ENCODE results near the gene ABCC6. TPM values are rescaled to one million over a fixed set of nuclear protein-coding genes. Genes with fewer than 3 reads are reported as not detected.
"Not testable (repeated sequence)": the region's sequence is repeated elsewhere in the genome, so short reads cannot be mapped to it uniquely, and the experiment has no call there.

The ABCC6 gene
- total RNA-seq, 1 donor from 2014 or later = 1.5 TPM

DNA sequence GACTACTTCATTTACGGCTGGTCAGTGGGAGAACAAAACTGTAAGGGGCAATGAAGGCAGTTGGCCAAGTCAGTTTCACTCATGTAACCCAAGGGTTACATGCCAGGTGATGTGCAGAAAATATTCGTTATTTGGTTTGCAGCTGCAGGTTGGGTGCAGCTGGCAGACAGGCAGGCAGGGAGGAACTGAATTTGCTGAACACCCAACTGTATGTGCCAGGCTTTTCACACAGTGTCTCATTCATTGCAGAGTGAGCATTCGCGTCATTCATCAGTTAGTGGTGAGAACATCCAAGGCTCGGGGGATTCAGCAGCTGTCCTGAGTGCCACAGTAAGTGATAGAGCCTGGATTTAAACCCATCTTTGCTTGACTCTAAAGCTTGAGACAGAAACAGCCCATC is 59.7 kb downstream of the ABCC6 start:
- Mint-ChIP-seq H3K4me1 (ENCODE audit: low read depth) (no peaks in the 10 kb centered on the region), H3K4me3 (ENCODE audit: unreplicated experiment) (no peak overlapping the region), H3K27ac (ENCODE audit: unreplicated experiment) (no peak overlapping the region), H3K9me3 (ENCODE audit: low read depth) (peaks cover 16% of the 10 kb centered on the region), H3K36me3 (ENCODE audit: low read depth) (peaks cover 7% of the 10 kb centered on the region), H3K27me3 (ENCODE audit: low read depth) (peaks cover 6% of the 10 kb centered on the region)
- TF ChIP-seq, protein P1, sequence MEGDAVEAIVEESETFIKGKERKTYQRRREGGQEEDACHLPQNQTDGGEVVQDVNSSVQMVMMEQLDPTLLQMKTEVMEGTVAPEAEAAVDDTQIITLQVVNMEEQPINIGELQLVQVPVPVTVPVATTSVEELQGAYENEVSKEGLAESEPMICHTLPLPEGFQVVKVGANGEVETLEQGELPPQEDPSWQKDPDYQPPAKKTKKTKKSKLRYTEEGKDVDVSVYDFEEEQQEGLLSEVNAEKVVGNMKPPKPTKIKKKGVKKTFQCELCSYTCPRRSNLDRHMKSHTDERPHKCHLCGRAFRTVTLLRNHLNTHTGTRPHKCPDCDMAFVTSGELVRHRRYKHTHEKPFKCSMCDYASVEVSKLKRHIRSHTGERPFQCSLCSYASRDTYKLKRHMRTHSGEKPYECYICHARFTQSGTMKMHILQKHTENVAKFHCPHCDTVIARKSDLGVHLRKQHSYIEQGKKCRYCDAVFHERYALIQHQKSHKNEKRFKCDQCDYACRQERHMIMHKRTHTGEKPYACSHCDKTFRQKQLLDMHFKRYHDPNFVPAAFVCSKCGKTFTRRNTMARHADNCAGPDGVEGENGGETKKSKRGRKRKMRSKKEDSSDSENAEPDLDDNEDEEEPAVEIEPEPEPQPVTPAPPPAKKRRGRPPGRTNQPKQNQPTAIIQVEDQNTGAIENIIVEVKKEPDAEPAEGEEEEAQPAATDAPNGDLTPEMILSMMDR (IDR thresholded peaks at IDR 0.05) = no peak
- no peak for DNase-seq (ENCODE audit: low spot score)

DNA sequence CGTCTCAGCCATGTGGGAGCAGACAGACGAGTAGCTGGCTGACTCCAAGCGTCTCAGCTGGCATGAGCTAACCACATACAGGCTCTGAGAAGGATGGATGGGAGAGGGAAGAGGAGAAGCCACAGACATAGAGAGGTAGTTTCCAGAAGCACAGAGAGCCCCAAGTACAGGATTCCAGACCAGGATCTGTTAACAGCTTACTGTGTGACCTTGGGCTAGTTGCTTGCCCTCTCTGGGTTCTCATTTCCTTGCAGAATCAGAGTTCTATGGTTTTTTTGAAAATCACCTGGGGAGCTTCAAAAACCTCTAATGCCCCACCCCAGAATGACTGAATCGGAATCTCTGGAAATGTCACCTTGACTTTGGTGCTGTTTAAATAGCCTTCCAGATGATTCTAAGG is 60.2 kb downstream of the ABCC6 start:
- peaks cover 20% of the 10 kb centered on the region for H3K9me3 Mint-ChIP-seq (ENCODE audit: low read depth)
- TF ChIP-seq, protein P1 (IDR thresholded peaks at IDR 0.05) = no peak
- H3K36me3 Mint-ChIP-seq (ENCODE audit: low read depth) = peaks cover 7% of the 10 kb centered on the region
- H3K4me3 Mint-ChIP-seq (ENCODE audit: unreplicated experiment) = no peak overlapping the region
- DNase-seq (ENCODE audit: low spot score) = no peak
- H3K27me3 Mint-ChIP-seq (ENCODE audit: low read depth) = peaks cover 6% of the 10 kb centered on the region
- H3K27ac Mint-ChIP-seq (ENCODE audit: unreplicated experiment) = no peak overlapping the region
- no peaks in the 10 kb centered on the region for H3K4me1 Mint-ChIP-seq (ENCODE audit: low read depth)

DNA sequence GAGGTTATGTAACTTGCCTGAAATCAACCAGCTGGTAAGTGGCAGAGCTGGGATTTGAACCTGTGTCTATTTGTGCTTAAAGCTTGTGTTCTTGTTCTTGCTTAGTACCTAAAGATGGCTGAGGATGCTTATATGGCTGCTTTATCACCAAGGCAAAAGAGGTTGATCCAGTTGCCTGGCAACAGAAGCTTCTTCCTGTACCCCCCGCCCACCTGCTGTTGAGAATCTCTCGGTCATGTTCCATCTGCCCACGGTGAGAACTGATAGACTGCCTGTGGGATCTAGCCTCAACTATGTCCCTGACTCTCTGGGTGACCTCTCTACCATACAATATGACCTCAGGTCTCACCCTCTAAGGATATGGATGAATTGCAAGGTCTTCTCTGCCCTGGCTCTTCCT is 60.7 kb downstream of the ABCC6 start:
- H3K27me3 Mint-ChIP-seq (ENCODE audit: low read depth) = peaks cover 6% of the 10 kb centered on the region
- H3K27ac Mint-ChIP-seq (ENCODE audit: unreplicated experiment) = no peak overlapping the region
- no peak overlapping the region for H3K4me3 Mint-ChIP-seq (ENCODE audit: unreplicated experiment)
- no peak for DNase-seq (ENCODE audit: low spot score)
- H3K9me3 Mint-ChIP-seq (ENCODE audit: low read depth) = peaks cover 22% of the 10 kb centered on the region
- TF ChIP-seq, protein P1 (IDR thresholded peaks at IDR 0.05) = no peak
- no peaks in the 10 kb centered on the region for H3K4me1 Mint-ChIP-seq (ENCODE audit: low read depth)
- peaks cover 7% of the 10 kb centered on the region for H3K36me3 Mint-ChIP-seq (ENCODE audit: low read depth)

DNA sequence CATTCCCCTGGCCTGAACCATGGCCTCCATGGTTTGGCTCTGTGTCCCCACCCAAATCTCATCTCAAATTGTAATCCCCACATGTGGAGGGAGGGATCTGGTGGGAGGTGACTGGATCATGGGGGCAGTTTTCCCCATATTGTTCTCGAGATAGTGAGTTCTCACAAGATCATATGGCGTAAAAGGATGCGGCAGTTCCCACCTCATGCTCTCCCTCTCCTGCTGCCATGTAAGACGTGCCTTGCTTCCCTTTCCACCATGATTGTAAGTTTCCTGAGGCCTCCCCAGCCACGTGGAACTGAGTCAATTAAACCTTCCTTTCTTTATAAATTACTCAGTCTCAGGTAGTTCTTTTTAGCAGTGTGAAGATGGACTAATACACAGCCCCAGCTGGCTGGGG is 61.5 kb downstream of the ABCC6 start:
- H3K4me3 Mint-ChIP-seq (ENCODE audit: unreplicated experiment); DNase-seq (ENCODE audit: low spot score); H3K36me3 Mint-ChIP-seq (ENCODE audit: low read depth); H3K27me3 Mint-ChIP-seq (ENCODE audit: low read depth); H3K27ac Mint-ChIP-seq (ENCODE audit: unreplicated experiment); H3K4me1 Mint-ChIP-seq (ENCODE audit: low read depth): not testable (repeated sequence)
- H3K9me3 Mint-ChIP-seq (ENCODE audit: low read depth) = peaks cover 25% of the 10 kb centered on the region

DNA sequence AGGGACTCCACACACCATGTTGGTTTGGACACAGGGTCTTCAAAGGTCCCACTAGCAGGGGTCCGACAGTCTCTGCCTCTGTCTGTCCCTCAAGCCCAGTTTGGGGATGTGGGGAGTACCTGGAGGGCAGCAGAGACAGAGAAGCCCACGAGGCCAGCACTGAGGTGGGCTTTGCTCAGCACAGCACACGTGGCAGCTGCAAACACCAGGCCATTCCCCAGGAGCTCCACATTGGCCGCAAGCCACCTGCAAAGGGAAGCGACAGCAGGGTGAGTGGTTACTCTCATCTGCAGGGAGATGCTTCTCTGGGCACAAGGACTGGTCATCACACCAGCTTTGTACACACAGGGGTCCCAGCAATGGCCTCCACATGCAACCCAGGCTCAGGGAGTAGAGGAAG is 62.0 kb downstream of the ABCC6 start:
- no peaks in the 10 kb centered on the region for H3K4me1 Mint-ChIP-seq (ENCODE audit: low read depth)

DNA sequence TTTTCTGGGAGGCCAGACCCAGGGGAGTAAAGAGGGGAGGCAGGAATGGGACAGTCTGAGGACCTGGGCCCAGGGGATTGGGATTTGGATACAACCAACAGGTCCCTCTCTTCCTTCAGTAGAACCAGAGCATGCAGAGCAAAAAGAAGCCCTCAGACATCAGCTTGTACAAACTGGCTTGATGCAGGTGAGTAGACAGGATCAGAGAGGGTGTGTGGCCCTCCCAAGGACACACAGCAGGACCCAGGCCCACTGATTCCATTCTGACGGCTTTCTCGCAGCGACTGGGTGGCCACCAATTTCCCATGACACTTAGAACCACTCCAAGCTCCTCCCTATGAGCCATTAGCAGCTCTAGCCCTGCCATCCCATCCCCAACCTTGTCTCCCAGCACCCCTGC is 63.6 kb downstream of the ABCC6 start:
- no peak overlapping the region for H3K27ac Mint-ChIP-seq (ENCODE audit: unreplicated experiment)
- H3K36me3 Mint-ChIP-seq (ENCODE audit: low read depth) = peaks cover 7% of the 10 kb centered on the region
- H3K4me3 Mint-ChIP-seq (ENCODE audit: unreplicated experiment) = no peak overlapping the region
- TF ChIP-seq, protein P1 (IDR thresholded peaks at IDR 0.05) = no peak
- peaks cover 6% of the 10 kb centered on the region for H3K27me3 Mint-ChIP-seq (ENCODE audit: low read depth)
- H3K9me3 Mint-ChIP-seq (ENCODE audit: low read depth) = peaks cover 25% of the 10 kb centered on the region
- no peak for DNase-seq (ENCODE audit: low spot score)
- no peaks in the 10 kb centered on the region for H3K4me1 Mint-ChIP-seq (ENCODE audit: low read depth)

More for the DNA sequence above, 62.0 kb downstream of the ABCC6 start:
- Mint-ChIP-seq H3K9me3 (ENCODE audit: low read depth) (peaks cover 25% of the 10 kb centered on the region), H3K27me3 (ENCODE audit: low read depth) (peaks cover 6% of the 10 kb centered on the region), H3K4me3 (ENCODE audit: unreplicated experiment) (no peak overlapping the region), H3K36me3 (ENCODE audit: low read depth) (peaks cover 7% of the 10 kb centered on the region), H3K27ac (ENCODE audit: unreplicated experiment) (no peak overlapping the region)
- TF ChIP-seq, protein P1 (IDR thresholded peaks at IDR 0.05) = no peak
- no peak for DNase-seq (ENCODE audit: low spot score)
